GM23338 (cell line): Measurements from ENCODE around the gene MON1B.

Source experiments
- CREB1 ChIP-seq: fragments of 250-450 bp; sonication (Bioruptor Pico); IDR thresholded peaks from 2 replicates; pipeline ENCODE4 v1.5.0; 2020; ENCODE audit warnings: low read depth, mild to moderate bottlenecking, moderate library complexity
- CTCF ChIP-seq, 2 experiments: fragments of 200-600 bp in 1 of 2; sonication (generic) in 1 of 2; conservative IDR thresholded peaks; 2 replicates each; pipeline versions ENCODE4 v1.5.1 to v1.6.1; 2016 to 2017; ENCODE audit warnings: antibody characterized with exemption in 2 of 2, low read depth in 2 of 2, mild to moderate bottlenecking in 2 of 2, moderate library complexity in 1 of 2
- EZH2 ChIP-seq: fragments of 200-600 bp; sonication (generic); IDR thresholded peaks from one replicate; pipeline ENCODE4 v1.8.0; 2017; ENCODE audit warnings: antibody characterized with exemption, mild to moderate bottlenecking, low read depth; ENCODE audit not compliant: unreplicated experiment
- EZH2phosphoT487 ChIP-seq: fragments of 200-600 bp; sonication (generic); IDR thresholded peaks from one replicate; pipeline ENCODE4 v1.8.1; 2018; ENCODE audit warnings: antibody characterized with exemption; ENCODE audit not compliant: unreplicated experiment
- JUNB ChIP-seq: IDR thresholded peaks from one replicate; pipeline ENCODE4 v1.6.1; 2016; ENCODE audit warnings: antibody characterized with exemption; ENCODE audit not compliant: unreplicated experiment
- NANOG ChIP-seq: IDR thresholded peaks from 2 replicates; pipeline ENCODE4 v1.6.1; 2016; ENCODE audit warnings: antibody characterized with exemption, borderline replicate concordance
- POLR2AphosphoS5 ChIP-seq: IDR thresholded peaks from 2 replicates; pipeline ENCODE4 v1.6.1; 2016; ENCODE audit warnings: antibody characterized with exemption, low read depth
- REST ChIP-seq: IDR thresholded peaks from one replicate; pipeline ENCODE4 v1.6.1; 2018; ENCODE audit warnings: antibody characterized with exemption; ENCODE audit not compliant: unreplicated experiment
- STAT1 ChIP-seq: IDR thresholded peaks from one replicate; pipeline ENCODE4 v1.6.1; 2016; ENCODE audit warnings: antibody characterized with exemption; ENCODE audit not compliant: unreplicated experiment
- ZNF114 ChIP-seq: fragments of 250-450 bp; sonication (Bioruptor Pico); IDR thresholded peaks from 2 replicates; pipeline ENCODE4 v1.5.0; 2020; ENCODE audit warnings: mild to moderate bottlenecking, moderate library complexity
- ZNF331 ChIP-seq: fragments of 250-450 bp; sonication (Bioruptor Pico); IDR thresholded peaks from 2 replicates; pipeline ENCODE4 v1.5.0; 2020; ENCODE audit warnings: low read depth, mild to moderate bottlenecking, moderate library complexity
- TF ChIP-seq, protein P1 (sequence below): IDR thresholded peaks from 2 replicates; pipeline ENCODE4 v1.6.1; 2016; ENCODE audit warnings: antibody characterized with exemption
- TF ChIP-seq, protein P2 (sequence below): fragments of 250-450 bp; sonication (Bioruptor Pico); IDR thresholded peaks from 2 replicates; pipeline ENCODE4 v1.5.0; 2020; ENCODE audit warnings: mild to moderate bottlenecking, moderate library complexity

- no peak for TF ChIP-seq CTCF (conservative IDR thresholded peaks at IDR 0.05; ENCODE audit: low read depth in 2 of 2)
- no peak for TF ChIP-seq REST
- no peak for TF ChIP-seq JUNB
- no peak for TF ChIP-seq POLR2AphosphoS5
- TF ChIP-seq EZH2 = no peak
- TF ChIP-seq STAT1 = no peak
- TF ChIP-seq ZNF114 = no peak
- TF ChIP-seq EZH2phosphoT487 = no peak
- no peak for TF ChIP-seq CREB1 (CRISPR knock-in tag)
- TF ChIP-seq NANOG = no peak
- TF ChIP-seq, protein P1, sequence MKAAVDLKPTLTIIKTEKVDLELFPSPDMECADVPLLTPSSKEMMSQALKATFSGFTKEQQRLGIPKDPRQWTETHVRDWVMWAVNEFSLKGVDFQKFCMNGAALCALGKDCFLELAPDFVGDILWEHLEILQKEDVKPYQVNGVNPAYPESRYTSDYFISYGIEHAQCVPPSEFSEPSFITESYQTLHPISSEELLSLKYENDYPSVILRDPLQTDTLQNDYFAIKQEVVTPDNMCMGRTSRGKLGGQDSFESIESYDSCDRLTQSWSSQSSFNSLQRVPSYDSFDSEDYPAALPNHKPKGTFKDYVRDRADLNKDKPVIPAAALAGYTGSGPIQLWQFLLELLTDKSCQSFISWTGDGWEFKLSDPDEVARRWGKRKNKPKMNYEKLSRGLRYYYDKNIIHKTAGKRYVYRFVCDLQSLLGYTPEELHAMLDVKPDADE = no peak
- no peak for TF ChIP-seq ZNF331 (CRISPR knock-in tag)
- TF ChIP-seq, protein P2, sequence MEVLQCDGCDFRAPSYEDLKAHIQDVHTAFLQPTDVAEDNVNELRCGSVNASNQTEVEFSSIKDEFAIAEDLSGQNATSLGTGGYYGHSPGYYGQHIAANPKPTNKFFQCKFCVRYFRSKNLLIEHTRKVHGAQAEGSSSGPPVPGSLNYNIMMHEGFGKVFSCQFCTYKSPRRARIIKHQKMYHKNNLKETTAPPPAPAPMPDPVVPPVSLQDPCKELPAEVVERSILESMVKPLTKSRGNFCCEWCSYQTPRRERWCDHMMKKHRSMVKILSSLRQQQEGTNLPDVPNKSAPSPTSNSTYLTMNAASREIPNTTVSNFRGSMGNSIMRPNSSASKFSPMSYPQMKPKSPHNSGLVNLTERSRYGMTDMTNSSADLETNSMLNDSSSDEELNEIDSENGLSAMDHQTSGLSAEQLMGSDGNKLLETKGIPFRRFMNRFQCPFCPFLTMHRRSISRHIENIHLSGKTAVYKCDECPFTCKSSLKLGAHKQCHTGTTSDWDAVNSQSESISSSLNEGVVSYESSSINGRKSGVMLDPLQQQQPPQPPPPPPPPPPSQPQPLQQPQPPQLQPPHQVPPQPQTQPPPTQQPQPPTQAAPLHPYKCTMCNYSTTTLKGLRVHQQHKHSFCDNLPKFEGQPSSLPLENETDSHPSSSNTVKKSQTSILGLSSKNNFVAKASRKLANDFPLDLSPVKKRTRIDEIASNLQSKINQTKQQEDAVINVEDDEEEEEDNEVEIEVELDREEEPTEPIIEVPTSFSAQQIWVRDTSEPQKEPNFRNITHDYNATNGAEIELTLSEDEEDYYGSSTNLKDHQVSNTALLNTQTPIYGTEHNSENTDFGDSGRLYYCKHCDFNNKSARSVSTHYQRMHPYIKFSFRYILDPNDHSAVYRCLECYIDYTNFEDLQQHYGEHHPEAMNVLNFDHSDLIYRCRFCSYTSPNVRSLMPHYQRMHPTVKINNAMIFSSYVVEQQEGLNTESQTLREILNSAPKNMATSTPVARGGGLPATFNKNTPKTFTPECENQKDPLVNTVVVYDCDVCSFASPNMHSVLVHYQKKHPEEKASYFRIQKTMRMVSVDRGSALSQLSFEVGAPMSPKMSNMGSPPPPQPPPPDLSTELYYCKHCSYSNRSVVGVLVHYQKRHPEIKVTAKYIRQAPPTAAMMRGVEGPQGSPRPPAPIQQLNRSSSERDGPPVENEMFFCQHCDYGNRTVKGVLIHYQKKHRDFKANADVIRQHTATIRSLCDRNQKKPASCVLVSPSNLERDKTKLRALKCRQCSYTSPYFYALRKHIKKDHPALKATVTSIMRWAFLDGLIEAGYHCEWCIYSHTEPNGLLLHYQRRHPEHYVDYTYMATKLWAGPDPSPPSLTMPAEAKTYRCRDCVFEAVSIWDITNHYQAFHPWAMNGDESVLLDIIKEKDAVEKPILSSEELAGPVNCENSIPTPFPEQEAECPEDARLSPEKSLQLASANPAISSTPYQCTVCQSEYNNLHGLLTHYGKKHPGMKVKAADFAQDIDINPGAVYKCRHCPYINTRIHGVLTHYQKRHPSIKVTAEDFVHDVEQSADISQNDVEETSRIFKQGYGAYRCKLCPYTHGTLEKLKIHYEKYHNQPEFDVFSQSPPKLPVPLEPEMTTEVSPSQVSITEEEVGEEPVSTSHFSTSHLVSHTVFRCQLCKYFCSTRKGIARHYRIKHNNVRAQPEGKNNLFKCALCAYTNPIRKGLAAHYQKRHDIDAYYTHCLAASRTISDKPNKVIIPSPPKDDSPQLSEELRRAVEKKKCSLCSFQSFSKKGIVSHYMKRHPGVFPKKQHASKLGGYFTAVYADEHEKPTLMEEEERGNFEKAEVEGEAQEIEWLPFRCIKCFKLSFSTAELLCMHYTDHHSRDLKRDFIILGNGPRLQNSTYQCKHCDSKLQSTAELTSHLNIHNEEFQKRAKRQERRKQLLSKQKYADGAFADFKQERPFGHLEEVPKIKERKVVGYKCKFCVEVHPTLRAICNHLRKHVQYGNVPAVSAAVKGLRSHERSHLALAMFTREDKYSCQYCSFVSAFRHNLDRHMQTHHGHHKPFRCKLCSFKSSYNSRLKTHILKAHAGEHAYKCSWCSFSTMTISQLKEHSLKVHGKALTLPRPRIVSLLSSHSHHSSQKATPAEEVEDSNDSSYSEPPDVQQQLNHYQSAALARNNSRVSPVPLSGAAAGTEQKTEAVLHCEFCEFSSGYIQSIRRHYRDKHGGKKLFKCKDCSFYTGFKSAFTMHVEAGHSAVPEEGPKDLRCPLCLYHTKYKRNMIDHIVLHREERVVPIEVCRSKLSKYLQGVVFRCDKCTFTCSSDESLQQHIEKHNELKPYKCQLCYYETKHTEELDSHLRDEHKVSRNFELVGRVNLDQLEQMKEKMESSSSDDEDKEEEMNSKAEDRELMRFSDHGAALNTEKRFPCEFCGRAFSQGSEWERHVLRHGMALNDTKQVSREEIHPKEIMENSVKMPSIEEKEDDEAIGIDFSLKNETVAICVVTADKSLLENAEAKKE = no peak
Observed at GRCh38 chr16:77206533-77206932, 15.5 kb downstream of the MON1B start.
